Measurements from ENCODE around the gene TMEM63A.

DNA sequence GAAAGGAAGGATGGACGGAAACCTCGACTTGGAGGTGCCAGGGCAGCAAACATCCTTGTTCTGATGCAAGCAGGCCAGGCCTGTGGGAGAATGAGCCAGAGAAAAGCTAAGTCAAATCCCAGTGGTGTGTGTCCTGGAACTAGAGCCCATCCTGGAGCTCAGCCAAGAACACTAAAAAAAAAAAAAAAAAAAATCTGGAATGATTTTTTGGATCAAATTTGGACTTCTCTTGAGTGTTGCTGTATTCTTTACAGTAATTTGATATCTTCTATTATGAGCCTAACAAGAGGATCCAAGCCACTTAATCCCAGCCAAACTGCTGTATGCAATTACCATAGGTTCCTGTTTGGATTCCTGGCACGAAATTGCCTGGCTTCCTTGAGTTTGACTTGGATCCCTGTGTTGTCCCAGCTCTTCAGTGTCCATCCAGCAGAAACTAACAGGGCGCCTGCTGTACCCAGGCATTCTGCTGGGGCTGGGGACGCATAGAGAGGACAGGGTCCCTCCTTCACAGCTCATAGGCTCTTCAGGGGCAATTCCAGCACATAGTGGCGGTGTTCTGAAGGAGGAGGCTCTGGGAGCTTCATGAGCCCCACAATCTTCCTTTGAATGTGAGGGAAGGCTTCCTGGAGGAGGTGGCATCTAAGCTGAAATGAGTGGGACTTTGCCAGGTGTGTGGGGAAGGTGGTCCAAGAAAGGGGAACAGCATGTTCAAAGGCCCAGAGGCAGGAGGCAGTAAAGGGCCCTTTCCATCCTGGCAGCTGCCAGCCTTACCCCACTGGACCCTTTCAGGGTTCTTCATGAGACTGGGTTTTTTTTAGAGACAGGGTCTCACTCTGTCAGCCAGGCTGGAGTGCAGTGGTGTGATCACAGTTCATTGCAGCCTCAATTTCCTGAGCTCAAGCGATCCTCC lies 47.5 kb downstream of the TMEM63A start:
- TF ChIP-seq CTCF (conservative IDR thresholded peaks at IDR 0.05; ENCODE audit: low read depth, low read length) (no peak), EZH2 (IDR thresholded peaks at IDR 0.05; ENCODE audit: low read length, unreplicated experiment) (no peak), EZH2phosphoT487 (IDR thresholded peaks at IDR 0.05; ENCODE audit: borderline replicate concordance, low read length) (no peak)
